NK-92 (cell line): Measurements from ENCODE around the gene FLNB.
"Not testable (repeated sequence)": the region's sequence is repeated elsewhere in the genome, so short reads cannot be mapped to it uniquely, and the experiment has no call there.

Experiments used
- DNase-seq: peaks from one replicate; lab custom pipeline; 2025; ENCODE audit not compliant: unreplicated experiment; lab: John Stamatoyannopoulos, UW

FLNB gene

GRCh38 chr3:58051196-58051595, 43.0 kb downstream of the FLNB start:
- DNase-seq: no peak

GRCh38 chr3:58051658-58052261, 43.5 kb downstream of the FLNB start:
- not testable (repeated sequence) for DNase-seq

- DNase-seq: no peak
Measured at GRCh38 chr3:58052373-58053273, 44.4 kb downstream of the FLNB start.

- no peak for DNase-seq
Measured at GRCh38 chr3:58054652-58055051, 46.4 kb downstream of the FLNB start.

- no peak for DNase-seq
Measured at GRCh38 chr3:58055314-58055713, 47.1 kb downstream of the FLNB start.

GRCh38 chr3:58055891-58056290, 47.7 kb downstream of the FLNB start:
- not testable (repeated sequence) for DNase-seq

GRCh38 chr3:58058361-58059263, 50.4 kb downstream of the FLNB start:
- no peak for DNase-seq

GRCh38 chr3:58059349-58060321, 51.4 kb downstream of the FLNB start:
- DNase-seq: no peak

- DNase-seq: no peak
Measured at GRCh38 chr3:58062472-58062871, 54.2 kb downstream of the FLNB start.

GRCh38 chr3:58063022-58063815, 55.0 kb downstream of the FLNB start:
- no peak for DNase-seq

- no peak for DNase-seq
Measured at GRCh38 chr3:58064923-58065638, 56.9 kb downstream of the FLNB start.

- DNase-seq: no peak
Measured at GRCh38 chr3:58065700-58066167, 57.5 kb downstream of the FLNB start.

GRCh38 chr3:58066842-58067241, 58.6 kb downstream of the FLNB start:
- DNase-seq: no peak

- DNase-seq: no peak
Measured at GRCh38 chr3:58068122-58068809, 60.0 kb downstream of the FLNB start.

GRCh38 chr3:58071480-58071971, 63.3 kb downstream of the FLNB start:
- no peak for DNase-seq

- no peak for DNase-seq
Measured at GRCh38 chr3:58072052-58072762, 64.0 kb downstream of the FLNB start.

- DNase-seq: no peak
Measured at GRCh38 chr3:58072763-58073130, 64.5 kb downstream of the FLNB start.
